ENCODE measurements around the gene FLRT3. TPM values are rescaled to one million over a fixed set of nuclear protein-coding genes. Genes with fewer than 3 reads are reported as not detected.
A peak's percentile ranks its signal among the peaks of the same experiment; 100 is the strongest.

FLRT3 gene
- total RNA-seq, 1 experiment from 2014 or later: 2.8 TPM

DNA sequence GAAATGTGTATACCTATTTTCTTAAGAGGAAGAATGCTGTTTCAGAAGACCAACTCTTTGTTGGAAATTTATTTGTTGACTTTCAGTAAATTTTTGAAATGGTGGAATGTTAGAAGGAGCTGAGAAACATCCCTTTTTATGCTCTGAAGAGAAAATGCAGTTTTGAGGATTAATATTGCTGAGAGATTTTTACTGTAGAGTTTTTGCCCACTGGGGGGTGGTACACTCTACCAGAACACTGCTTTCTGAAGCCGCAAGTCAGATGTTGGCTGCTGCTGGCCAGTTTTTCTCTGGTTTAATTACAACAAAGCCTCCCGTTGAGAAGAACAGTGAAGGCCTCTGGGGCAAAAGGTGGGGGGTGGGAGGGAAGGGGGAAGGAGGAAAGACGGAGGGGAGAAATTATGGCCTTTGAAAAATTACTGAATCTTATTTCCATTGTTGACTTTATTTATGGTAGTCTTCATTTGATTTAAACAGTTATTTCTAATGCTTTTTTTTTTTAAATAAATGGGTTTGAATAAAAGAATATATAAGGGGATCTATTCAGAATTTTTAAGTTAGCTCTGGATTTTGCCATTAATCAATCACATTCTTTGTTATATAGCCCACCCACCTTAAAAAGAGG, 3.0 kb downstream of the FLRT3 start:
- no peak overlapping the region for H3K27ac ChIP-seq (ENCODE audit: low read length)
- H3K79me2 ChIP-seq (ENCODE audit: low read length): peaks cover 3% of the 10 kb centered on the region; the same call in 1 of the 2 replicates
- H3K9me2 ChIP-seq (replicated peaks; ENCODE audit: low read length): no peaks in the 10 kb centered on the region
- peaks cover 15% of the 10 kb centered on the region for H3K4me1 ChIP-seq (ENCODE audit: insufficient read depth, low read length)
- H3K36me3 ChIP-seq (ENCODE audit: low read depth, low read length): no peaks in the 10 kb centered on the region
- H3K27me3 ChIP-seq (ENCODE audit: low read length): no peaks in the 10 kb centered on the region
- H3K9ac ChIP-seq (ENCODE audit: low read length): no peak overlapping the region
- H3K4me3 ChIP-seq (ENCODE audit: low read length): no peak overlapping the region; the same call in 1 of the 2 replicates
- no peaks in the 10 kb centered on the region for H3F3A ChIP-seq (ENCODE audit: low read length, unreplicated experiment)
- peak overlapping the region; percentile 52 for H3K4me2 ChIP-seq (ENCODE audit: low read length)
- peak; percentile 71 for DNase-seq
- CTCF ChIA-PET: interaction anchor here (0.6 kb wide), 2 partner anchors 48 to 593 kb away, joined by 3 to 4 read pairs; no protein-coding TSS in a partner anchor
- H4K20me1 ChIP-seq (ENCODE audit: low read length): no peaks in the 10 kb centered on the region
- no peak for ATAC-seq
- TF ChIP-seq CTCF (conservative IDR thresholded peaks at IDR 0.05; ENCODE audit: low read depth, low read length) (peak; percentile 82), EZH2phosphoT487 (IDR thresholded peaks at IDR 0.05; ENCODE audit: borderline replicate concordance, low read length) (no peak), EZH2 (IDR thresholded peaks at IDR 0.05; ENCODE audit: low read length, unreplicated experiment) (no peak)
- intact Hi-C loops (cut with micrococcal nuclease): loop anchor here (2.0 kb wide), 1 partner anchor 902 kb away; no protein-coding TSS in a partner anchor
- no peaks in the 10 kb centered on the region for H3K9me3 ChIP-seq (ENCODE audit: low read length)
- no peak overlapping the region for H2AFZ ChIP-seq (ENCODE audit: low read length)
- no TSS peak for BruUV-seq (replicated peaks)
- POLR2A ChIA-PET (ENCODE audit: unreplicated experiment): interaction anchor here (0.6 to 0.7 kb wide), 2 partner anchors 13 to 145 kb away, joined by 3 to 12 read pairs; no protein-coding TSS in a partner anchor

- Histone ChIP-seq H3K27ac (ENCODE audit: low read length) (no peak overlapping the region), H3K4me1 (ENCODE audit: insufficient read depth, low read length) (peaks cover 15% of the 10 kb centered on the region), H3K36me3 (ENCODE audit: low read depth, low read length) (no peaks in the 10 kb centered on the region), H3K4me2 (ENCODE audit: low read length) (peak overlapping the region; percentile 52; the same call in 1 of the 2 replicates), H4K20me1 (ENCODE audit: low read length) (no peaks in the 10 kb centered on the region), H2AFZ (ENCODE audit: low read length) (no peak overlapping the region), H3K79me2 (ENCODE audit: low read length) (peaks cover 3% of the 10 kb centered on the region; the same call in 1 of the 2 replicates), H3K27me3 (ENCODE audit: low read length) (no peaks in the 10 kb centered on the region), H3K9ac (ENCODE audit: low read length) (no peak overlapping the region), H3K9me2 (replicated peaks; ENCODE audit: low read length) (no peaks in the 10 kb centered on the region), H3F3A (ENCODE audit: low read length, unreplicated experiment) (no peaks in the 10 kb centered on the region), H3K4me3 (ENCODE audit: low read length) (no peak overlapping the region), H3K9me3 (ENCODE audit: low read length) (no peaks in the 10 kb centered on the region)
- ChIA-PET POLR2A (ENCODE audit: unreplicated experiment) (interaction anchor here (0.6 kb wide), 1 partner anchor 144 kb away, joined by 3 read pairs; no protein-coding TSS in a partner anchor), CTCF (interaction anchor here (0.6 kb wide), 1 partner anchor 47 kb away, joined by 3 read pairs; no protein-coding TSS in a partner anchor)
- ATAC-seq (no peak), DNase-seq (no peak)
- intact Hi-C loops (cut with micrococcal nuclease): loop anchor here (2.0 kb wide), 1 partner anchor 903 kb away; no protein-coding TSS in a partner anchor
- BruUV-seq (replicated peaks): no TSS peak
- no peak for TF ChIP-seq EZH2 (IDR thresholded peaks at IDR 0.05; ENCODE audit: low read length, unreplicated experiment)
- TF ChIP-seq CTCF (conservative IDR thresholded peaks at IDR 0.05; ENCODE audit: low read depth, low read length): no peak
- no peak for TF ChIP-seq EZH2phosphoT487 (IDR thresholded peaks at IDR 0.05; ENCODE audit: borderline replicate concordance, low read length)
These were observed 3.7 kb downstream of the FLRT3 start for GRCh38 chr20:14333721-14334120.

- H3K79me2 ChIP-seq (ENCODE audit: low read length): peaks cover 3% of the 10 kb centered on the region; the same call in 1 of the 2 replicates
- H2AFZ ChIP-seq (ENCODE audit: low read length): no peak overlapping the region
- H3K4me1 ChIP-seq (ENCODE audit: insufficient read depth, low read length): peaks cover 15% of the 10 kb centered on the region
- H3K36me3 ChIP-seq (ENCODE audit: low read depth, low read length): no peaks in the 10 kb centered on the region
- H3K27me3 ChIP-seq (ENCODE audit: low read length): no peaks in the 10 kb centered on the region
- BruUV-seq (replicated peaks): no TSS peak
- H3K9ac ChIP-seq (ENCODE audit: low read length): no peak overlapping the region
- no peaks in the 10 kb centered on the region for H3K9me3 ChIP-seq (ENCODE audit: low read length)
- ChIA-PET POLR2A (ENCODE audit: unreplicated experiment) (no interaction called here), CTCF (no interaction called here)
- H3K27ac ChIP-seq (ENCODE audit: low read length): no peak overlapping the region
- no peaks in the 10 kb centered on the region for H3F3A ChIP-seq (ENCODE audit: low read length, unreplicated experiment)
- H3K4me3 ChIP-seq (ENCODE audit: low read length): no peak overlapping the region
- no peaks in the 10 kb centered on the region for H4K20me1 ChIP-seq (ENCODE audit: low read length)
- no peaks in the 10 kb centered on the region for H3K9me2 ChIP-seq (replicated peaks; ENCODE audit: low read length)
- intact Hi-C loops (cut with micrococcal nuclease): no loop called here
- TF ChIP-seq EZH2 (IDR thresholded peaks at IDR 0.05; ENCODE audit: low read length, unreplicated experiment) (no peak), CTCF (conservative IDR thresholded peaks at IDR 0.05; ENCODE audit: low read depth, low read length) (no peak), EZH2phosphoT487 (IDR thresholded peaks at IDR 0.05; ENCODE audit: borderline replicate concordance, low read length) (no peak)
- ATAC-seq (no peak), DNase-seq (no peak)
- no peak overlapping the region for H3K4me2 ChIP-seq (ENCODE audit: low read length)
These were observed 4.5 kb downstream of the FLRT3 start for GRCh38 chr20:14332866-14333265.
